Inflammatory macrophage (primary cell): Measurements from ENCODE around the gene MIDN.

Experiments used
- DNase-seq, 2 donors: peaks; one replicate each; pipeline ENCODE4 v3.0.0-alpha.2; 2020 to 2022

MIDN gene

GRCh38 chr19:1270854-1271527, 22.6 kb downstream of the MIDN start:
- DNase-seq = no peak

DNA sequence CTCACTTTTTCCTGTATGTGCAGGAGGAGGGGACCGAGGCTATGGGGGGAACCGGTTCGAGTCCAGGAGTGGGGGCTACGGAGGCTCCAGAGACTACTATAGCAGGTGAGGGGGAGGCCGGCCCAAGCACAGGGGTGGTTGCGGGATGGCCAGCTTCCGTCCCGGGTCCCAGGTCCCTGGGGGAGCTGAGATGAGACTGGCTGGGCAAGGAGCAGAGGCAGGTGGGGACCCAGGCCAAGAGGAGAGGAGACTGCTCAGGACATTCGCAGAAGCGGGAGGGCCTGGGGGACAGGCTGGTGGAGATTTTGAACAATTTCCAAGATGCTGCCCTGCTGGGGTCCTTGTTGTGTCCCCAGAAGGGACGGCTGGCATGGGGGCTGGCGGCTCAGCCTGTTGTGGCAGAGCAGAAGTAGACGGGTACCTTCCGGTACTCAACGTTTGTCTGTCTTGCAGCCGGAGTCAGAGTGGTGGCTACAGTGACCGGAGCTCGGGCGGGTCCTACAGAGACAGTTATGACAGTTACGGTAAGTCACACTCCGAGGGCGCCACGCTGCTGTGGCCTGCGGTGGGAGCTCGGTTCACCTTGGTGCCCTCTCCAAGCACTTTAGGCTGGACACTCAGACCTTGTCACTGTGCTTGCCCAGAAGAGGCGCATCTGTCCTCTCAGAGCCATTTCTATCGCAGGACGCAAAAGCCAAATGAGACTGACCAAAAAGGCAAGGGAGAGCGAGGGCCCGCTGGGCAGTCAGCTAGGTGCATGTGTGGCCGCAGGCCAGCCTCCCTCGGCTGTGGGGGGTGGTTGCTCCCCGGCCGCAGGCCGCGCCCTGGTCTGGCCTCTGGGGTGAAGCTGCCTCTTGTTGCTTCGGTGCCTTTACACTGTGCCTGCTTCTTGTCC, 23.4 kb downstream of the MIDN start:
- DNase-seq = no peak

GRCh38 chr19:1272423-1273262, 24.3 kb downstream of the MIDN start:
- peak in 1 of 2 donors; percentile 7 for DNase-seq

- peak; percentile 71 to 79 for DNase-seq
These were observed 25.1 kb downstream of the MIDN start for GRCh38 chr19:1273263-1274041.

GRCh38 chr19:1274081-1274851, 25.9 kb downstream of the MIDN start:
- DNase-seq = no peak

- no peak for DNase-seq
These were observed 26.5 kb downstream of the MIDN start for GRCh38 chr19:1274852-1275259.

- DNase-seq = peak; percentile 96 to 98
These were observed 27.0 kb downstream of the MIDN start, which contains the start of gene FAM174C for GRCh38 chr19:1275260-1275975. Gene FAM174C (plus strand): TSS chr19:1275530. CDS start chr19:1275550, 20 bp downstream.

- no peak for DNase-seq
These were observed 27.7 kb downstream of the MIDN start for GRCh38 chr19:1275976-1276627.

GRCh38 chr19:1276628-1277022, 28.2 kb downstream of the MIDN start:
- DNase-seq = no peak

GRCh38 chr19:1277061-1277460, 28.7 kb downstream of the MIDN start:
- no peak for DNase-seq

GRCh38 chr19:1278074-1278473, 29.7 kb downstream of the MIDN start:
- no peak for DNase-seq

GRCh38 chr19:1278713-1279660, 30.6 kb downstream of the MIDN start:
- no peak for DNase-seq

DNA sequence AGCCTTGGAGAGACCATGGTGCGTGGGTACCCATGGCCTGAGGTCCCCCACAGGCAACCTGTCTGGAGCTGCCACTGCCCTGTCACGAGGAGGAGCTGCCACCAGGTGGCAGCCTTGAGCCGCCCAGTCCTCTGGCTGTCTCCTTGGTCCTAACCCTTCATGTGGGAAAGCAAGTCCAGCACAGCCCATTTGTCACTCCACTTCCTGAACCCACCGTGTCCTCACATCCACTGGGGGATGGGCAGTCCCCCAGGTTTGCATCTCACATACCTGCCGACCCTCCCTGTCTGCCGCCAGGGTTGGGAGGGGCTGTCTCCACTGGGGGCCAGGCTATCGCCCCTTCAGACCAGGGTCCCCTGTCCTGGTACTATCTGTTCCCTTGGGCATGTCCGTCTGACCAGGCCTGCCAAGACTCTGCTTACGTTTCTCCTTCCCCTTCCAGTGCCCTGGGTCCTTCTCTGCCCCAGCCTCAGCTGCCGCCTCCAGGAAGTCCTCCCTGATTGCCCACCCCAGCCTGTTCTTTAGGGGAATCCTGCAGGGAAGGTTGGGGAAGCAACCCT, 31.5 kb downstream of the MIDN start:
- peak; percentile 80 to 84 for DNase-seq

DNA sequence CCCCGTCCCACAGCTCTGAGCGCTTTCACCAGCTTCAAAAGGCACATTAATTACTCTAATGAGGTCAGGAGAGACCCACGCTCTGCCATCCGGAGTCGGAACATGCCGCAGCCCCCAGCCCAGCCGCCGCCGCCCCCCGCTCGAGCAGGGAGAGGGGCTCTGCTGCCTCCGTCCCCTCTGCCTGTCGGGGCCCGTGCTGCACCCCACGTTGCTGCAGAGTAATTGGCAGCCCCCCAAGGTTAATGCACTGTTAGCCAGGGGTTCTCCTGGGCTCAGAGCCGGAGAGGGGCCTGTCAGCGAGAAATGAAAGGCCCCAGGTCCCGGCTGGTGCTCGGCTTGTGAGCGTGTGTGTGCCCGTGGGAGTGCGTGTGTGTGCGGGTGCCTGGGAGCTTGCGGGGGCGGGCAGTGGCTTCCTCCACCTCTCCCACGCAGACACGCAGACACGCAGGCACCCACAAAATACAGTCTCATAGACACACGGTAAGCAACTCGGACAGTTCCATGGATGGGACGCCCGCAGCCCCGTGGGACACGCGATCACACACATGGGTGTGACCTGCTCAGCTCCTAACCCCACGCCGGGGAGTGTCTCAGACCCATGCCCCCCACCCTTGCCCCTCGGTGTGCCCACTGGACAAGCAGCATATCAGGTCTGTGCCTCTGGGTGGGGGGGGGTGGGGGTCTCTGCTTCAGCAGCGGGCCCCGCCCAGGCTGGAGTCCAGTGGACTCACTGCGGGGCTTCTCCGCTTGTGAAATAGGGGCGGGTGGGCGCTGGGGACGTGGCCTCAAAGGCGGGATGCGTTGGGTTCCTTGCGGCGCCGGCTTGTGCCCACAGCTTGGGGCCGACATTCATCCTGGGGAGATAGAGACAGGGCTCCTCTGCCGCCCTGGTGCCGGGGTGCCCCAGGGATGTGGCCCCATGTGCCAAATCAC, 32.5 kb downstream of the MIDN start:
- DNase-seq = no peak

DNA sequence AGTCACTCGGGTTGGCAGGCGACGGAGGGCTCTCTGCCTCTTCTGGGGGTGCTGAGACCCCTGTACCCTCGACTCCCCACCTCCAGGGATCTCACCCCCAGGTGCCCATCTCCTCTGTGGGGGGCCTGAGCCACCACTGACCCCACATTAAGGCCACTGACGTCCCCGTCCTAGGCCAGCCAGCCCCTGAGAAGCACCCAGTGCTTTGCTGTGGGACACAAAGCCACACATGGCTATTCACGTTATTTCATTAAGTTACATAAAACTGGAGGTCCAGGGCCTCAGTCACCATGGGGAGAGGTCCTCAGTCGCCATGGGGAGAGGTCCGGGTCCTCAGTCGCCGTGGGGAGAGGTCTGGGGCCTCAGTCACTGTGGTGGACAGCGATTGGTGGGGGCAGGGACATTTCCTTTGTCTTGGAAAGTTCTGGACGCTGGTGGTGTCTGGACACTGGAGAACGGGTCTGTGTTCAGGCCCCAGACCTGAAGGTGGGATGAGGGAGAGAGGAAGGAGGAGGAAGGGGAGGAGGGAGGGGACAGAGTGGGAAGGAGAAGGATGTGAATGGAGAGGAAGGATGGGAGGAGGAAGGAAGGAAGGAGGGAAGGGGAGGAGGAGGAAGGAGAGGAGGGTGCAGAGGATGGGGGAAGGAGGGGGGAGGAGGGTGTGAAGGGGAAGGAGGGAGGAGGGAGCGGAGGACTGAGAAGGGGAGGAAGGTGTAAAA, 33.3 kb downstream of the MIDN start:
- no peak for DNase-seq

GRCh38 chr19:1282588-1283206, 34.3 kb downstream of the MIDN start:
- no peak for DNase-seq
